ENCODE measurements around the gene EHBP1. TPM values are rescaled to one million over a fixed set of nuclear protein-coding genes. Genes with fewer than 3 reads are reported as not detected.

EHBP1 gene
- total RNA-seq, 4 donors from 2014 or later: 52.6 to 167 (median 135) TPM

- no peak for TF ChIP-seq CTCF (IDR thresholded peaks at IDR 0.05)
- TF ChIP-seq POLR2A (IDR thresholded peaks at IDR 0.05): no peak
- intact Hi-C loops (cut with DNase I; ENCODE audit: low total_unique reads): no loop called here
- Histone ChIP-seq H3K4me1 (peaks cover 0 to 8% of the 10 kb centered on the region in 2 donors), H3K27me3 (no peaks in the 10 kb centered on the region), H3K9me3 (no peaks in the 10 kb centered on the region), H3K36me3 (no peaks in the 10 kb centered on the region), H3K4me3 (no peak overlapping the region), H3K27ac (peak overlapping the region in 1 of 2 donors; percentile 13)
- DNase-seq: no peak
Observed at GRCh38 chr2:62740221-62740620, 34.7 kb downstream of the EHBP1 start.

- Histone ChIP-seq H3K27ac (no peak overlapping the region), H3K4me1 (peaks cover 0 to 8% of the 10 kb centered on the region in 2 donors)
- TF ChIP-seq CTCF (IDR thresholded peaks at IDR 0.05): no peak
- TF ChIP-seq POLR2A (IDR thresholded peaks at IDR 0.05): no peak
Observed at GRCh38 chr2:62741127-62741526, 35.6 kb downstream of the EHBP1 start.

GRCh38 chr2:62741954-62742722 lies 36.6 kb downstream of the EHBP1 start:
- TF ChIP-seq CTCF (IDR thresholded peaks at IDR 0.05) (no peak), POLR2A (IDR thresholded peaks at IDR 0.05) (no peak)
- no peaks in the 10 kb centered on the region for H3K27me3 ChIP-seq
- no peaks in the 10 kb centered on the region for H3K9me3 ChIP-seq
- H3K4me1 ChIP-seq: peaks cover 0 to 8% of the 10 kb centered on the region in 2 donors
- H3K27ac ChIP-seq: no peak overlapping the region
- no peak for DNase-seq
- intact Hi-C loops (cut with DNase I; ENCODE audit: low total_unique reads): no loop called here
- no peaks in the 10 kb centered on the region for H3K36me3 ChIP-seq
- no peak overlapping the region for H3K4me3 ChIP-seq

More at GRCh38 chr2:62741127-62741526, 35.6 kb downstream of the EHBP1 start:
- H3K4me3 ChIP-seq: no peak overlapping the region
- DNase-seq: no peak
- intact Hi-C loops (cut with DNase I; ENCODE audit: low total_unique reads): no loop called here
- no peaks in the 10 kb centered on the region for H3K9me3 ChIP-seq
- H3K27me3 ChIP-seq: no peaks in the 10 kb centered on the region
- no peaks in the 10 kb centered on the region for H3K36me3 ChIP-seq

GRCh38 chr2:62743506-62743905 lies 38.0 kb downstream of the EHBP1 start:
- Histone ChIP-seq H3K4me3 (no peak overlapping the region), H3K27ac (no peak overlapping the region), H3K27me3 (no peaks in the 10 kb centered on the region), H3K4me1 (peaks cover 0 to 8% of the 10 kb centered on the region in 2 donors), H3K9me3 (no peaks in the 10 kb centered on the region), H3K36me3 (no peaks in the 10 kb centered on the region)
- intact Hi-C loops (cut with DNase I; ENCODE audit: low total_unique reads): no loop called here
- DNase-seq: no peak
- TF ChIP-seq CTCF (IDR thresholded peaks at IDR 0.05): no peak
- no peak for TF ChIP-seq POLR2A (IDR thresholded peaks at IDR 0.05)

- Histone ChIP-seq H3K27ac (no peak overlapping the region), H3K27me3 (no peaks in the 10 kb centered on the region), H3K4me1 (peaks cover 0 to 8% of the 10 kb centered on the region in 2 donors), H3K36me3 (no peaks in the 10 kb centered on the region), H3K4me3 (no peak overlapping the region), H3K9me3 (no peaks in the 10 kb centered on the region)
- no peak for DNase-seq
- intact Hi-C loops (cut with DNase I; ENCODE audit: low total_unique reads): no loop called here
- TF ChIP-seq POLR2A (IDR thresholded peaks at IDR 0.05): no peak
- no peak for TF ChIP-seq CTCF (IDR thresholded peaks at IDR 0.05)
Observed at GRCh38 chr2:62744603-62745002, 39.1 kb downstream of the EHBP1 start.

All from uterus (tissue), 4 donors.